ENCODE measurements around the gene DIS3L2. TPM values are rescaled to one million over a fixed set of nuclear protein-coding genes. Genes with fewer than 3 reads are reported as not detected.

Gene DIS3L2
- total RNA-seq, 2 donors from 2014 or later, result 22.6 to 32.3 TPM

DNA sequence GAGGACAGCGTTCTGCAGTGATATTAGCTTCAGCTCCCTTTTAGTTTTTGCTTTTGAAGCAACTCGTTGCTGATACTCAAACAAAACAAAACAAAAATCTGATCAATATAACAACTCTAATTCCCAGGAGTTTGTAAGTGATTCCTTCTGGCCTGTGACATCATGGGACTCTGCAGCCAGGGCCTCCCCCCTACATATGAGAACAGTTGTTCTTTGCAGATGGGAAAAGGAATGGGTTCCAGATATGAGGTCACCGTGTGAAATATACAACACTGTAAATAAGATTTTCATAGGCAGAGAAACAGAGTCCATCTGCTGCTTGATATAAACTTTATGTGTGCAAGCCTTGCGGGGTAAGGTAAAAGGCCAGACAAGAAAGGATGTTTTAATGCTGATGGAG, 56.7 kb downstream of the DIS3L2 start:
- TF ChIP-seq, protein P1, sequence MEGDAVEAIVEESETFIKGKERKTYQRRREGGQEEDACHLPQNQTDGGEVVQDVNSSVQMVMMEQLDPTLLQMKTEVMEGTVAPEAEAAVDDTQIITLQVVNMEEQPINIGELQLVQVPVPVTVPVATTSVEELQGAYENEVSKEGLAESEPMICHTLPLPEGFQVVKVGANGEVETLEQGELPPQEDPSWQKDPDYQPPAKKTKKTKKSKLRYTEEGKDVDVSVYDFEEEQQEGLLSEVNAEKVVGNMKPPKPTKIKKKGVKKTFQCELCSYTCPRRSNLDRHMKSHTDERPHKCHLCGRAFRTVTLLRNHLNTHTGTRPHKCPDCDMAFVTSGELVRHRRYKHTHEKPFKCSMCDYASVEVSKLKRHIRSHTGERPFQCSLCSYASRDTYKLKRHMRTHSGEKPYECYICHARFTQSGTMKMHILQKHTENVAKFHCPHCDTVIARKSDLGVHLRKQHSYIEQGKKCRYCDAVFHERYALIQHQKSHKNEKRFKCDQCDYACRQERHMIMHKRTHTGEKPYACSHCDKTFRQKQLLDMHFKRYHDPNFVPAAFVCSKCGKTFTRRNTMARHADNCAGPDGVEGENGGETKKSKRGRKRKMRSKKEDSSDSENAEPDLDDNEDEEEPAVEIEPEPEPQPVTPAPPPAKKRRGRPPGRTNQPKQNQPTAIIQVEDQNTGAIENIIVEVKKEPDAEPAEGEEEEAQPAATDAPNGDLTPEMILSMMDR (IDR thresholded peaks at IDR 0.05), result no peak
- no peaks in the 10 kb centered on the region for H3K36me3 ChIP-seq
- H3K4me1 ChIP-seq, result no peaks in the 10 kb centered on the region
- no peak for DNase-seq
- H3K27ac ChIP-seq, result no peak overlapping the region
- no peaks in the 10 kb centered on the region for H3K9me3 ChIP-seq
- H3K4me3 ChIP-seq, result no peak overlapping the region
- H3K9ac ChIP-seq (ENCODE audit: low read depth in 2 of 2, low read length in 2 of 2), result no peak overlapping the region
- H3K27me3 ChIP-seq, result no peaks in the 10 kb centered on the region
- intact Hi-C loops (cut with DNase I), result no loop called here

DNA sequence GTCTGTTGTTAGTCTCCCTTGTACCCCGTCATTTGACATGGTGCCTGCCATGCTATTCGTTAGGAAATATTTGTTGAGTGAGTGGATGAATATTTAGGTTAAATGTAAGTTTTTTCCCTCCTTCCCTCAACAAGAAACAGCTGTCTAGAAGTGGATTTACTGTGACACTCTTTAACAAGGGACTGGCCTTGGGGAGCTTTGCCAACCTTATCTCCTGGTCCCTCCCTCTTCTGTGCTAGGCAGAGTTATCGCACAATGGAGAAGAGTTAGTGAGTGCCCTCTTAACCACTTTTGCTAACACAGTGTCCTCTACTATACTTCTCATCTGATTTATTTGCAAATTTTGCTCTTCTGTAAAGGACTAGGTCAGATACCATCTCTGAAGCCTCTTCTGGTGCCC, 61.2 kb downstream of the DIS3L2 start:
- no peak overlapping the region for H3K4me3 ChIP-seq
- DNase-seq, result no peak
- H3K9ac ChIP-seq (ENCODE audit: low read depth in 2 of 2, low read length in 2 of 2), result no peak overlapping the region
- H3K36me3 ChIP-seq, result no peaks in the 10 kb centered on the region
- H3K9me3 ChIP-seq, result no peaks in the 10 kb centered on the region
- H3K27me3 ChIP-seq, result no peaks in the 10 kb centered on the region
- H3K4me1 ChIP-seq, result no peaks in the 10 kb centered on the region
- intact Hi-C loops (cut with DNase I), result no loop called here
- TF ChIP-seq, protein P1 (IDR thresholded peaks at IDR 0.05), result no peak
- no peak overlapping the region for H3K27ac ChIP-seq

DNA sequence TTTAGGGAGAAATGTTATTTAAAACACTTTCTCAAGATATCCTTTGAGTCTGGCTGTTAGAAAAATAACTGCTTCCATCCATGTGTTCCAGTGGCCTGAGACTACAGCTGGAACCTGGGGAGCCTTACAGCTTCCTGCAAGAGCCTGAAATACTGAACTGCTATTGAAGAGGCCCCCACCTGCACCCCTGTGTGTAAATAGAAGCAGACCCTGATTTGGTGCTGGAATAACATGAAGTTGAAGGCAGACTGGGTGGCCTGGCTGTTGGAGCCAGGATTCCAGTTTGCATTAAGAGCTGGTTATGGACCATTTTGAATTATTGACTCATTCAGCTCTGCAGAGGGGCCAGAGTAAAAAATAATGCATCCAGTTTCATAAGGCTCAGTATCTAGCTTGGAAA, 61.9 kb downstream of the DIS3L2 start:
- no peak for DNase-seq
- H3K27me3 ChIP-seq, result no peaks in the 10 kb centered on the region
- no peaks in the 10 kb centered on the region for H3K36me3 ChIP-seq
- H3K9me3 ChIP-seq, result no peaks in the 10 kb centered on the region
- no peaks in the 10 kb centered on the region for H3K4me1 ChIP-seq
- TF ChIP-seq, protein P1 (IDR thresholded peaks at IDR 0.05), result no peak
- intact Hi-C loops (cut with DNase I), result no loop called here
- no peak overlapping the region for H3K27ac ChIP-seq
- H3K9ac ChIP-seq (ENCODE audit: low read depth in 2 of 2, low read length in 2 of 2), result no peak overlapping the region
- no peak overlapping the region for H3K4me3 ChIP-seq

DNA sequence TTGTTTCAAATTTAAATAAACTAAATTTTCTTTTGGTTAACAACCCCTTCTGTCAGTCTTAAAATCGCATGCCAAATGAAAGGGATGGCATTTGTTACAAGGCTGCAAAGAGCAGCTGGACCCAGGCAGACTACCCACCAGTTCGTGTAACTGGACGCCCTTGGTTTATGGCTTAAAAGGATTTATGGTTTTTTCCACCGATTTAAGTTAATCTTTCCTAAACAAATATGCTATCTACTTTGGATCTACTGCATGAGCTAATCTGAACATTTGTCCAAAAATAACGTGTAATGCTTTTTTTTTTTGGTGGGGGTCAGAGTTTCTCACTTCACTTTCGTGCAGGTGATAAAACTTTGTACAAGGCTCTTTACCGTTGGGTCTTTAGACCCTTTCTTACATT, 62.9 kb downstream of the DIS3L2 start:
- H3K27me3 ChIP-seq, result no peaks in the 10 kb centered on the region
- H3K9ac ChIP-seq (ENCODE audit: low read depth in 2 of 2, low read length in 2 of 2), result no peak overlapping the region
- H3K27ac ChIP-seq, result no peak overlapping the region
- no peaks in the 10 kb centered on the region for H3K9me3 ChIP-seq
- no peaks in the 10 kb centered on the region for H3K36me3 ChIP-seq
- no peak overlapping the region for H3K4me3 ChIP-seq
- TF ChIP-seq, protein P1 (IDR thresholded peaks at IDR 0.05), result no peak
- intact Hi-C loops (cut with DNase I), result no loop called here
- H3K4me1 ChIP-seq, result no peaks in the 10 kb centered on the region
- no peak for DNase-seq

DNA sequence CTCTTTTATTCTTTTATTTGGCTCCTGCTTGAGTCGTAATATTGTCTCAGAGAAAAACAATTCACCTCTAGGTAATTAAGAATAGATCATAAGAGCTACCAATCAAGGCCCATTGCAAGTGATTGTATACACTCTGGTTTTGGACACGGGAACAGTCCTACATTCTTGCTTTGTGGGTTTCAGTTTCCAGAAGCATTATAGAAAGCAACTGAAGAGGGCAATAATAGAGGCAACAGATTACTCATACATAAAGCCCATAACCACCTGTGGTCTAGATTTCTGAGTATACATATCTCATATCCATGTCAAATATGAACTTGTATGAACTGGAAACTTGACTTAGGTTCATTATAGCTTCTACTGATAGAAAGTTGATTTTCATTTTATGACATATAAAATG, 65.4 kb downstream of the DIS3L2 start:
- no peak overlapping the region for H3K27ac ChIP-seq
- H3K27me3 ChIP-seq, result no peaks in the 10 kb centered on the region
- no peak for DNase-seq
- TF ChIP-seq, protein P1 (IDR thresholded peaks at IDR 0.05), result no peak
- H3K9ac ChIP-seq (ENCODE audit: low read depth in 2 of 2, low read length in 2 of 2), result no peak overlapping the region
- intact Hi-C loops (cut with DNase I), result no loop called here
- no peak overlapping the region for H3K4me3 ChIP-seq
- H3K36me3 ChIP-seq, result no peaks in the 10 kb centered on the region
- H3K4me1 ChIP-seq, result no peaks in the 10 kb centered on the region
- H3K9me3 ChIP-seq, result no peaks in the 10 kb centered on the region

DNA sequence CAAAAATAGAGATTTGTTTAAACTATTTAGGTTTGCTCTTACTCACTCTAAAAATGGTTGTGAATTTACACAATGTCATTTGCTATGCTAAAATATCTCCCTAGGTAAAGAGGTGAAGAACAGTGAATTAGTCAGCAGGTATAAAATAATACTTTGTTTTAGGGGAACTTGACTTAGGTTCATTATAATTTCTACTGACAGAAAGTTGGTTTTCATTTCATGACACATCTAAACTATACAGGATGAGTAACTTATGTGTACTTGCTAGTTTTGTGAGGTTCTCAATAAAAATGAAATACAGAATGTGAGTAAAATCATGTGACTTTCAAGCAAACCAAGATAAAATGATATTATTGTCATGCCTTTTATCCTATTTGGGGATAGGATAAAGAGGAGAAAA, 66.0 kb downstream of the DIS3L2 start:
- Histone ChIP-seq H3K4me1 (no peaks in the 10 kb centered on the region), H3K27me3 (no peaks in the 10 kb centered on the region), H3K9ac (ENCODE audit: low read depth in 2 of 2, low read length in 2 of 2) (no peak overlapping the region), H3K27ac (no peak overlapping the region), H3K36me3 (no peaks in the 10 kb centered on the region), H3K9me3 (no peaks in the 10 kb centered on the region), H3K4me3 (no peak overlapping the region)
- TF ChIP-seq, protein P1 (IDR thresholded peaks at IDR 0.05), result no peak
- DNase-seq, result no peak
- intact Hi-C loops (cut with DNase I), result no loop called here
